ENCODE measurements around the gene FREY1.

GRCh38 chr11:45864041-45864440 lies 43.0 kb downstream of the FREY1 start:
- TF ChIP-seq CTCF (IDR thresholded peaks at IDR 0.05) (no peak), EP300 (IDR thresholded peaks at IDR 0.05) (no peak)

Measured in upper lobe of left lung (tissue), 4 donors.